MV-4-11 (cell line): ENCODE results near the gene MBD5.
A peak's percentile ranks its signal among the peaks of the same experiment; 100 is the strongest.
"Not testable (repeated sequence)": the region's sequence is repeated elsewhere in the genome, so short reads cannot be mapped to it uniquely, and the experiment has no call there.

Experiments
- DNase-seq: peaks from one replicate; lab custom pipeline; 2025; lab: John Stamatoyannopoulos, UW

Gene MBD5

GRCh38 chr2:148524519-148524919 is 503.6 kb downstream of the MBD5 start:
- DNase-seq: no peak

- DNase-seq: no peak
These were observed 504.2 kb downstream of the MBD5 start for GRCh38 chr2:148525130-148525529.

- DNase-seq: no peak
These were observed 505.8 kb downstream of the MBD5 start for GRCh38 chr2:148526509-148527346.

- DNase-seq: no peak
These were observed 506.8 kb downstream of the MBD5 start for GRCh38 chr2:148527488-148528340.

GRCh38 chr2:148528356-148529064 is 507.6 kb downstream of the MBD5 start:
- DNase-seq: no peak

GRCh38 chr2:148529745-148530144 is 508.9 kb downstream of the MBD5 start:
- no peak for DNase-seq

- DNase-seq: no peak
These were observed 509.5 kb downstream of the MBD5 start for GRCh38 chr2:148530350-148530749.

- no peak for DNase-seq
These were observed 510.3 kb downstream of the MBD5 start for GRCh38 chr2:148531235-148531634.

GRCh38 chr2:148531669-148532428 is 511.0 kb downstream of the MBD5 start:
- DNase-seq: no peak

- no peak for DNase-seq
These were observed 512.1 kb downstream of the MBD5 start for GRCh38 chr2:148533004-148533403.

- no peak for DNase-seq
These were observed 512.8 kb downstream of the MBD5 start for GRCh38 chr2:148533685-148534084.

GRCh38 chr2:148534416-148535204 is 513.7 kb downstream of the MBD5 start:
- DNase-seq: no peak

GRCh38 chr2:148538375-148538774 is 517.5 kb downstream of the MBD5 start:
- no peak for DNase-seq

GRCh38 chr2:148540022-148540421 is 519.1 kb downstream of the MBD5 start:
- DNase-seq: no peak

GRCh38 chr2:148541792-148542191 is 520.9 kb downstream of the MBD5 start:
- DNase-seq: no peak

GRCh38 chr2:148542614-148543013 is 521.7 kb downstream of the MBD5 start:
- DNase-seq: no peak

GRCh38 chr2:148543088-148543540 is 522.2 kb downstream of the MBD5 start:
- DNase-seq: not testable (repeated sequence)

GRCh38 chr2:148545390-148546256 is 524.7 kb downstream of the MBD5 start:
- peak; percentile 53 for DNase-seq

- peak; percentile 97 for DNase-seq
These were observed 525.4 kb downstream of the MBD5 start for GRCh38 chr2:148546270-148546669.
